ENCODE measurements around the gene SDF4. TPM values are rescaled to one million over a fixed set of nuclear protein-coding genes. Genes with fewer than 3 reads are reported as not detected.

Gene SDF4
- total and polyA plus RNA-seq, 10 donors: 39.1 to 145 (median 88.5) TPM

- peaks cover 0 to 100% (median 75%) of the 10 kb centered on the region in 6 donors for H3K36me3 ChIP-seq
- H3K9me3 ChIP-seq: no peaks in the 10 kb centered on the region
- H3K4me1 ChIP-seq: peaks cover 0 to 41% (median 28%) of the 10 kb centered on the region in 6 donors
- H3K4me3 ChIP-seq: no peak overlapping the region
- WGBS, 5 donors: 90 to 94% (median 94%) methylated on average over 27 to 31 of the region's 31 CpGs
- no peak for TF ChIP-seq POLR2A (IDR thresholded peaks at IDR 0.05)
- TF ChIP-seq POLR2AphosphoS5 (IDR thresholded peaks at IDR 0.05): no peak
- TF ChIP-seq CTCF (IDR thresholded peaks at IDR 0.05 in 8 of 11, conservative IDR thresholded peaks at IDR 0.05 in 3 of 11): no peak
- no peak overlapping the region for H3K27ac ChIP-seq
- intact Hi-C loops (cut with DNase I; ENCODE audit: low total_unique reads): no loop called here
- no peak for DNase-seq
- H3K27me3 ChIP-seq (replicated peaks in 1 of 7): no peaks in the 10 kb centered on the region
These were observed 25.4 kb upstream of the SDF4 start for GRCh38 chr1:1256956-1257871.

- peaks cover 2 to 37% (median 25%) of the 10 kb centered on the region in 6 donors for H3K4me1 ChIP-seq
- H3K27ac ChIP-seq: no peak overlapping the region
- no peak for DNase-seq
- no peaks in the 10 kb centered on the region for H3K27me3 ChIP-seq (replicated peaks in 1 of 7)
- no peak overlapping the region for H3K4me3 ChIP-seq
- WGBS, 5 donors: 91 to 97% (median 93%) methylated on average over 9 to 10 of the region's 10 CpGs
- TF ChIP-seq POLR2A (IDR thresholded peaks at IDR 0.05) (no peak), CTCF (IDR thresholded peaks at IDR 0.05 in 8 of 11, conservative IDR thresholded peaks at IDR 0.05 in 3 of 11) (no peak), POLR2AphosphoS5 (IDR thresholded peaks at IDR 0.05) (no peak)
- no peaks in the 10 kb centered on the region for H3K9me3 ChIP-seq
- peaks cover 0 to 93% (median 61%) of the 10 kb centered on the region in 6 donors for H3K36me3 ChIP-seq
- intact Hi-C loops (cut with DNase I; ENCODE audit: low total_unique reads): no loop called here
These were observed 23.8 kb upstream of the SDF4 start for GRCh38 chr1:1255611-1256010.

GRCh38 chr1:1255078-1255477 lies 23.3 kb upstream of the SDF4 start:
- intact Hi-C loops (cut with DNase I; ENCODE audit: low total_unique reads): no loop called here
- no peak overlapping the region for H3K4me3 ChIP-seq
- H3K27ac ChIP-seq: no peak overlapping the region
- peaks cover 3 to 37% (median 24%) of the 10 kb centered on the region in 6 donors for H3K4me1 ChIP-seq
- WGBS, 5 donors: 95 to 99% (median 96%) methylated on average over 24 to 26 of the region's 26 CpGs
- TF ChIP-seq POLR2A (IDR thresholded peaks at IDR 0.05) (no peak), CTCF (IDR thresholded peaks at IDR 0.05 in 8 of 11, conservative IDR thresholded peaks at IDR 0.05 in 3 of 11) (no peak), POLR2AphosphoS5 (IDR thresholded peaks at IDR 0.05) (no peak)
- H3K27me3 ChIP-seq (replicated peaks in 1 of 7): no peaks in the 10 kb centered on the region
- peaks cover 0 to 88% (median 60%) of the 10 kb centered on the region in 6 donors for H3K36me3 ChIP-seq
- no peak for DNase-seq
- no peaks in the 10 kb centered on the region for H3K9me3 ChIP-seq

- DNase-seq: no peak
- TF ChIP-seq POLR2AphosphoS5 (IDR thresholded peaks at IDR 0.05): no peak
- TF ChIP-seq POLR2A (IDR thresholded peaks at IDR 0.05): no peak
- TF ChIP-seq CTCF (IDR thresholded peaks at IDR 0.05 in 8 of 11, conservative IDR thresholded peaks at IDR 0.05 in 3 of 11): no peak
- H3K27ac ChIP-seq: no peak overlapping the region
- peaks cover 3 to 37% (median 21%) of the 10 kb centered on the region in 6 donors for H3K4me1 ChIP-seq
- 91 to 93% (median 92%) methylated on average over 19 to 21 of the region's 21 CpGs for WGBS, 5 donors
- H3K4me3 ChIP-seq: no peak overlapping the region
- no peaks in the 10 kb centered on the region for H3K9me3 ChIP-seq
- peaks cover 0 to 83% (median 58%) of the 10 kb centered on the region in 6 donors for H3K36me3 ChIP-seq
- H3K27me3 ChIP-seq (replicated peaks in 1 of 7): no peaks in the 10 kb centered on the region
- intact Hi-C loops (cut with DNase I; ENCODE audit: low total_unique reads): no loop called here
These were observed 22.8 kb upstream of the SDF4 start for GRCh38 chr1:1254667-1254998.
